ENCODE data around the gene DNAI7. TPM values are rescaled to one million over a fixed set of nuclear protein-coding genes. Genes with fewer than 3 reads are reported as not detected.
A peak's percentile ranks its signal among the peaks of the same experiment; 100 is the strongest.

The DNAI7 gene
- total and polyA plus RNA-seq, 2 of the 8 experiments (the other 6 are each of a cell fraction or from before 2014, with no cell fraction given), result 0.12 to 0.28 TPM

GRCh38 chr12:25195056-25195971 is at the start of gene DNAI7, which contains the start of gene ETFRF1 (continued):
- TF ChIP-seq TEAD4 (IDR thresholded peaks at IDR 0.05; ENCODE audit: low read depth, low read length), result no peak
- no peak for TF ChIP-seq YY1 (IDR thresholded peaks at IDR 0.05; ENCODE audit: low read depth, low read length)
- no peak for TF ChIP-seq USF2 (IDR thresholded peaks at IDR 0.05; ENCODE audit: low read length)
- TF ChIP-seq PHF8 (conservative IDR thresholded peaks at IDR 0.05; ENCODE audit: low read depth, low read length), result peak; percentile 88
- TF ChIP-seq ZNF274 (IDR thresholded peaks at IDR 0.05; ENCODE audit: borderline replicate concordance, extremely low read depth, low read length), result no peak
- TF ChIP-seq EGR1 (IDR thresholded peaks at IDR 0.05; ENCODE audit: borderline replicate concordance, low read depth, low read length), result 0 out of 2 replicates have a peak, but pooled peaks have one; percentile 18
- TF ChIP-seq CHD2 (IDR thresholded peaks at IDR 0.05; ENCODE audit: low read length), result no peak
- TF ChIP-seq SAP30 (IDR thresholded peaks at IDR 0.05; ENCODE audit: insufficient read depth, insufficient replicate concordance, low read length), result no peak
- no peak for TF ChIP-seq CBX5 (IDR thresholded peaks at IDR 0.05; ENCODE audit: low read depth, low read length)
- no peak for TF ChIP-seq CTCF (IDR thresholded peaks at IDR 0.05; ENCODE audit: control extremely low read depth in 1 of 3, insufficient read depth in 1 of 3, low read depth in 1 of 3, low read length in 3 of 3)
- TF ChIP-seq HDAC2 (IDR thresholded peaks at IDR 0.05; ENCODE audit: borderline replicate concordance in 1 of 2, low read depth in 2 of 2, low read length in 2 of 2), result no peak; a peak in 1 of 4 replicates
- TF ChIP-seq POU5F1 (IDR thresholded peaks at IDR 0.05; ENCODE audit: low read depth, low read length), result no peak
- 0 out of 2 replicates have a peak, but pooled peaks have one; percentile 26 for TF ChIP-seq SP4 (IDR thresholded peaks at IDR 0.05; ENCODE audit: low read length)
- TF ChIP-seq FOSL1 (IDR thresholded peaks at IDR 0.05; ENCODE audit: insufficient read depth, low read depth, low read length), result no peak
- TF ChIP-seq RNF2 (IDR thresholded peaks at IDR 0.05; ENCODE audit: borderline replicate concordance, low read depth, low read length, missing control alignments, poor library complexity, severe bottlenecking), result no peak
- TF ChIP-seq GTF2F1 (IDR thresholded peaks at IDR 0.05; ENCODE audit: borderline replicate concordance, low read depth, low read length), result no peak
- TF ChIP-seq CTBP2 (IDR thresholded peaks at IDR 0.05; ENCODE audit: borderline replicate concordance, insufficient read depth, insufficient read length, low read length), result no peak
